K562 (cell line): ENCODE results near the gene TRAK1. TPM values are rescaled to one million over a fixed set of nuclear protein-coding genes. Genes with fewer than 3 reads are reported as not detected.

Source experiments
- ATAC-seq: fragments of 200-7000 bp; cut with Tn5 transposase; 3 replicates; pipeline ENCODE4 v1.9.1; 2020; ENCODE audit warnings: moderate library complexity
- BruUV-seq: library from RNA; stranded (reverse); fragments of 400-500 nt; replicated peaks from 2 replicates; lab custom pipeline; 2021; lab: Mats Ljungman, UMichigan
- CTCF ChIA-PET: fragments of 300-600 bp; formaldehyde crosslinking; extraction: SDS; loops from one replicate; lab custom pipeline; 2021; ENCODE audit warnings: low intra/inter-chr PET ratio; lab: Yijun Ruan, JAX
- POLR2A ChIA-PET: fragments of 300-600, 350-650 bp; sonication (Branson Sonifier 250); formaldehyde crosslinking; extraction: SDS; loops from one replicate; lab custom pipeline; 2021; ENCODE audit warnings: antibody characterized with exemption, inconsistent platforms; lab: Yijun Ruan, JAX
- DNase-seq, 4 experiments: peaks; one replicate each; pipeline versions ENCODE4 v3.0.0 to v3.0.0-alpha.2; 2011 to 2018; ENCODE audit warnings: low spot score in 3 of 4, mixed read lengths in 3 of 4; ENCODE audit errors: extremely low read depth in 1 of 4
- FAIRE-seq: peaks from 2 replicates; lab custom pipeline; 2011; peaks lifted over from hg19 to GRCh38; lab: Jason Lieb, UNC
- H2AFZ ChIP-seq: 2 replicates; pipeline ENCODE4 v1.6.0; 2011; ENCODE audit warnings: low read depth, low read length, control low read depth, inconsistent platforms
- H3K27ac ChIP-seq: fragments of 200-600 bp; 3 replicates; pipeline ENCODE4 v1.8.0; 2011; ENCODE audit warnings: low read depth, mild to moderate bottlenecking, control low read depth, inconsistent platforms, low read length, moderate library complexity, mixed read lengths; ENCODE audit errors: extremely low read depth
- H3K27me3 ChIP-seq, 2 experiments: fragments of 300-600 bp in 1 of 2; 2 replicates in 1 of 2; 3 replicates in 1 of 2; pipeline versions ENCODE4 v1.6.0 to v1.8.0; 2011; ENCODE audit warnings: inconsistent platforms in 2 of 2, low read length in 2 of 2, mild to moderate bottlenecking in 1 of 2, mixed read lengths in 1 of 2, moderate library complexity in 1 of 2; ENCODE audit not compliant: control insufficient read depth in 2 of 2, insufficient read depth in 2 of 2
- H3K36me3 ChIP-seq: fragments of 300-600 bp; 3 replicates; pipeline ENCODE4 v1.8.0; 2011; ENCODE audit warnings: mild to moderate bottlenecking, low read length, inconsistent platforms; ENCODE audit not compliant: control insufficient read depth, insufficient read depth
- H3K4me1 ChIP-seq, 2 experiments: fragments of 200-600 bp in 1 of 2; replicated peaks in 1 of 2; 2 replicates in 1 of 2; 3 replicates in 1 of 2; pipeline versions ENCODE4 v1.5.1 to v1.8.0; 2011; ENCODE audit warnings: inconsistent platforms in 2 of 2, low read length in 2 of 2, mild to moderate bottlenecking in 1 of 2, mixed read lengths in 1 of 2, moderate library complexity in 1 of 2; ENCODE audit not compliant: control insufficient read depth in 2 of 2, insufficient read depth in 2 of 2
- H3K4me2 ChIP-seq: 2 replicates; pipeline ENCODE4 v1.6.1; 2011; ENCODE audit warnings: low read length, control low read depth, inconsistent platforms, mixed read lengths; ENCODE audit not compliant: insufficient read depth
- H3K4me3 ChIP-seq: fragments of 200-600 bp; sonication (generic), shearing (Covaris generic); 2 replicates; pipeline ENCODE4 v1.5.1; 2016; ENCODE audit warnings: control low read depth, inconsistent platforms
- H3K79me2 ChIP-seq: fragments of 200-600 bp; 3 replicates; pipeline ENCODE4 v1.8.0; 2011; ENCODE audit warnings: low read length, inconsistent platforms; ENCODE audit not compliant: control insufficient read depth, insufficient read depth
- H3K9ac ChIP-seq, 2 experiments: 2 replicates each; pipeline versions ENCODE4 v1.6.0 to v1.6.1; 2011; ENCODE audit warnings: low read depth in 2 of 2, low read length in 2 of 2, control low read depth in 1 of 2, inconsistent platforms in 1 of 2, mild to moderate bottlenecking in 1 of 2, mixed read lengths in 1 of 2; ENCODE audit not compliant: insufficient read depth in 1 of 2
- H3K9me1 ChIP-seq: one replicate; pipeline ENCODE4 v1.6.0; 2011; ENCODE audit warnings: inconsistent platforms, mild to moderate bottlenecking, low read length, moderate library complexity; ENCODE audit not compliant: control insufficient read depth, insufficient read depth
- H3K9me3 ChIP-seq: replicated peaks from 2 replicates; pipeline ENCODE4 v1.5.1; 2011; ENCODE audit warnings: low read depth, low read length, inconsistent platforms; ENCODE audit not compliant: control insufficient read depth, insufficient read depth
- H4K20me1 ChIP-seq: replicated peaks from 2 replicates; pipeline ENCODE4 v1.6.1; 2011; ENCODE audit warnings: low read length, inconsistent platforms, mixed read lengths; ENCODE audit not compliant: control insufficient read depth, insufficient read depth
- CREB5 ChIP-seq: fragments of 250-450 bp; sonication (Bioruptor Pico); IDR thresholded peaks from 2 replicates; pipeline ENCODE4 v1.5.0; 2020; ENCODE audit warnings: mild to moderate bottlenecking
- GABPB2 ChIP-seq: fragments of 250-450 bp; sonication (Bioruptor Pico); conservative IDR thresholded peaks from 2 replicates; pipeline ENCODE4 v1.5.1; 2021; ENCODE audit warnings: mild to moderate bottlenecking
- MED1 ChIP-seq: sonication (generic); formaldehyde crosslinking; IDR thresholded peaks from 2 replicates; pipeline ENCODE4 v1.8.1; 2023; ENCODE audit warnings: missing genetic modification reagents, borderline replicate concordance
- NCOA6 ChIP-seq: fragments of 450-650 bp; IDR thresholded peaks from 2 replicates; pipeline ENCODE4 v1.6.1; 2017; ENCODE audit warnings: mild to moderate bottlenecking
- NCOR1 ChIP-seq: fragments of 450-650 bp; IDR thresholded peaks from 2 replicates; pipeline ENCODE4 v1.6.1; 2016; ENCODE audit warnings: mild to moderate bottlenecking, moderate library complexity
- POLR2AphosphoS2 ChIP-seq: IDR thresholded peaks from 2 replicates; pipeline ENCODE4 v1.6.1; 2012; ENCODE audit warnings: low read length, improper control_type of control experiment
- RBM22 ChIP-seq: fragments of 200-400 bp; formaldehyde crosslinking; IDR thresholded peaks from 2 replicates; pipeline ENCODE4 v1.6.1; 2018; ENCODE audit warnings: low read length, low read depth; ENCODE audit not compliant: poor library complexity, severe bottlenecking
- RFX5 ChIP-seq: IDR thresholded peaks from 2 replicates; pipeline ENCODE4 v1.6.1; 2011; ENCODE audit warnings: low read depth, mild to moderate bottlenecking, improper control_type of control experiment, low read length
- SMARCC2 ChIP-seq: fragments of 450-650 bp; IDR thresholded peaks from 2 replicates; pipeline ENCODE4 v1.6.1; 2017; ENCODE audit warnings: antibody characterized with exemption, moderate library complexity, mild to moderate bottlenecking, low read depth
- SRSF1 ChIP-seq: fragments of 200-400 bp; formaldehyde crosslinking; IDR thresholded peaks from 2 replicates; pipeline ENCODE4 v1.6.1; 2017; ENCODE audit warnings: mild to moderate bottlenecking, low read depth, low read length, moderate library complexity
- ZBTB7A ChIP-seq: IDR thresholded peaks from 2 replicates; pipeline ENCODE4 v1.6.1; 2011; ENCODE audit warnings: low read depth, mild to moderate bottlenecking, low read length, moderate library complexity, borderline replicate concordance; ENCODE audit not compliant: control insufficient read depth
- ZNF316 ChIP-seq: fragments of 450-650 bp; IDR thresholded peaks from 2 replicates; pipeline ENCODE4 v1.6.1; 2016
- ZNF551 ChIP-seq: fragments of 250-450 bp; sonication (Bioruptor Pico); IDR thresholded peaks from 2 replicates; pipeline ENCODE4 v1.5.0; 2021; ENCODE audit warnings: mild to moderate bottlenecking, moderate library complexity
- WGBS: fragments of 100-300 bp; shearing (Covaris generic); methylation state at CpG from one replicate; pipeline ENCODE4 v1.1.6; 2016; ENCODE audit warnings: low coverage, mixed read lengths; ENCODE audit not compliant: insufficient coverage; ENCODE audit errors: missing lambda C conversion rate; 5-methylcytosine and 5-hydroxymethylcytosine counted together
- in situ Hi-C: fragments of 300-500 bp; cut with MboI; formaldehyde crosslinking; loops from 4 replicates; pipeline ENCODE4 v1.15.0; 2018; ENCODE audit warnings: inconsistent platforms, mixed read lengths
- intact Hi-C: fragments of 100-400 bp; cut with micrococcal nuclease; formaldehyde crosslinking; loops from 2 replicates; pipeline ENCODE4 v1.14.2; 2022
- polyA plus RNA-seq, 8 experiments: library from polyadenylated mRNA; depleted of rRNA in 4 of 8; stranded (reverse) in 5 of 8; unstranded in 3 of 8; fragments of >200 nt; fragmentation: Nextera tagmentation in 2 of 8; fragmentation: Illumina TruSeq in 1 of 8; extraction: Ambion mirVana in 2 of 8; extraction: Trizol in 1 of 8; gene quantifications; 2 replicates each; pipeline versions ENCODE4 v1.2.1 to v1.2.3, GENCODE V29; 2011 to 2014; ENCODE audit warnings: inconsistent platforms in 1 of 8, missing spikeins in 1 of 8
- total RNA-seq, 7 experiments: library from RNA; depleted of rRNA in 6 of 7; stranded (reverse); fragments of >200 nt in 6 of 7; fragmentation: Illumina TruSeq in 2 of 7; extraction: Trizol in 2 of 7; gene quantifications; 2 replicates each; pipeline versions ENCODE4 v1.2.1 to v1.2.3, GENCODE V29; 2011 to 2021; ENCODE audit warnings: low replicate concordance in 1 of 7
- TF ChIP-seq, protein P1 (sequence below): fragments of 450-650 bp; IDR thresholded peaks from 2 replicates; pipeline ENCODE4 v1.7.1; 2018; ENCODE audit warnings: mild to moderate bottlenecking, low read depth; ENCODE audit not compliant: partially characterized antibody

The TRAK1 gene
- total and polyA plus RNA-seq, 9 of the 15 experiments (the other 6 are each of a cell fraction or from before 2014, with no cell fraction given) = 5.3 to 28.5 (median 17.5) TPM

- POLR2A ChIA-PET = interaction anchor here (0.6 kb wide), 1 partner anchor 45 kb away, joined by 3 read pairs; no protein-coding TSS in a partner anchor
- Histone ChIP-seq H2AFZ (no peak overlapping the region), H3K4me3 (no peak overlapping the region), H3K9me1 (no peaks in the 10 kb centered on the region), H3K4me2 (no peak overlapping the region), H3K9me3 (no peaks in the 10 kb centered on the region), H3K27ac (no peak overlapping the region), H3K36me3 (no peaks in the 10 kb centered on the region), H3K27me3 (peaks cover 5 to 23% of the 10 kb centered on the region in 2 experiments; a peak in 4 of 5 replicates), H3K9ac (no peak overlapping the region), H3K4me1 (no peaks in the 10 kb centered on the region), H3K79me2 (no peaks in the 10 kb centered on the region), H4K20me1 (peaks cover 4% of the 10 kb centered on the region; the same call in 1 of the 2 replicates)
- CTCF ChIA-PET = interaction anchor here (1.1 kb wide), 1 partner anchor 193 kb away, joined by 3 read pairs; no protein-coding TSS in a partner anchor
- TF ChIP-seq ZNF316 (no peak), RFX5 (no peak), ZBTB7A (no peak), MED1 (CRISPR knock-in tag) (no peak), POLR2AphosphoS2 (no peak), CREB5 (CRISPR knock-in tag) (no peak), RBM22 (no peak), SRSF1 (no peak), SMARCC2 (no peak), NCOA6 (no peak), NCOR1 (no peak), ZNF551 (CRISPR knock-in tag) (no peak), GABPB2 (no peak)
- TF ChIP-seq, protein P1, sequence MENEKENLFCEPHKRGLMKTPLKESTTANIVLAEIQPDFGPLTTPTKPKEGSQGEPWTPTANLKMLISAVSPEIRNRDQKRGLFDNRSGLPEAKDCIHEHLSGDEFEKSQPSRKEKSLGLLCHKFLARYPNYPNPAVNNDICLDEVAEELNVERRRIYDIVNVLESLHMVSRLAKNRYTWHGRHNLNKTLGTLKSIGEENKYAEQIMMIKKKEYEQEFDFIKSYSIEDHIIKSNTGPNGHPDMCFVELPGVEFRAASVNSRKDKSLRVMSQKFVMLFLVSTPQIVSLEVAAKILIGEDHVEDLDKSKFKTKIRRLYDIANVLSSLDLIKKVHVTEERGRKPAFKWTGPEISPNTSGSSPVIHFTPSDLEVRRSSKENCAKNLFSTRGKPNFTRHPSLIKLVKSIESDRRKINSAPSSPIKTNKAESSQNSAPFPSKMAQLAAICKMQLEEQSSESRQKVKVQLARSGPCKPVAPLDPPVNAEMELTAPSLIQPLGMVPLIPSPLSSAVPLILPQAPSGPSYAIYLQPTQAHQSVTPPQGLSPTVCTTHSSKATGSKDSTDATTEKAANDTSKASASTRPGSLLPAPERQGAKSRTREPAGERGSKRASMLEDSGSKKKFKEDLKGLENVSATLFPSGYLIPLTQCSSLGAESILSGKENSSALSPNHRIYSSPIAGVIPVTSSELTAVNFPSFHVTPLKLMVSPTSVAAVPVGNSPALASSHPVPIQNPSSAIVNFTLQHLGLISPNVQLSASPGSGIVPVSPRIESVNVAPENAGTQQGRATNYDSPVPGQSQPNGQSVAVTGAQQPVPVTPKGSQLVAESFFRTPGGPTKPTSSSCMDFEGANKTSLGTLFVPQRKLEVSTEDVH = no peak
- intact Hi-C loops = no loop called here
- ATAC-seq = no peak
- in situ Hi-C loops = no loop called here
- no TSS peak for BruUV-seq
- 0% methylated on average over 1 of the region's 1 CpG for WGBS
- no peak for FAIRE-seq
- DNase-seq = no peak
Observed at GRCh38 chr3:42250761-42251160, 159.6 kb downstream of the TRAK1 start.
